NCI-H526 (cell line): Measurements from ENCODE around the gene TM7SF2.

Experiments used
- DNase-seq, 2 experiments: peaks; one replicate each; lab custom pipeline; 2025; lab: John Stamatoyannopoulos, UW

The TM7SF2 gene

GRCh38 chr11:65090628-65091027 lies 21.0 kb upstream of the TM7SF2 start:
- no peak for DNase-seq

- no peak for DNase-seq
Measured at GRCh38 chr11:65095427-65095826, 16.2 kb upstream of the TM7SF2 start.

GRCh38 chr11:65095974-65096806 lies 15.5 kb upstream of the TM7SF2 start, which contains the start of gene VPS51:
Gene VPS51 (plus strand): TSS chr11:65096214. CDS start chr11:65096251, 37 bp downstream.
- DNase-seq, result peak; percentile 90 to 95

- DNase-seq, result no peak
Measured at GRCh38 chr11:65096926-65097325, 14.7 kb upstream of the TM7SF2 start.

- DNase-seq, result no peak
Measured at GRCh38 chr11:65100674-65101350, 10.9 kb upstream of the TM7SF2 start.

- no peak for DNase-seq
Measured at GRCh38 chr11:65102142-65103095, 9.3 kb upstream of the TM7SF2 start.

GRCh38 chr11:65103476-65103875 lies 8.2 kb upstream of the TM7SF2 start:
- DNase-seq, result no peak

GRCh38 chr11:65104628-65105027 lies 7.0 kb upstream of the TM7SF2 start:
- DNase-seq, result no peak

GRCh38 chr11:65107078-65107477 lies 4.6 kb upstream of the TM7SF2 start:
- DNase-seq, result no peak

GRCh38 chr11:65107751-65108468 lies 3.8 kb upstream of the TM7SF2 start:
- no peak for DNase-seq

- no peak for DNase-seq
Measured at GRCh38 chr11:65108469-65109123, 3.1 kb upstream of the TM7SF2 start.

- DNase-seq, result no peak
Measured at GRCh38 chr11:65109231-65110198, 2.2 kb upstream of the TM7SF2 start.

GRCh38 chr11:65110354-65110861 lies 1.3 kb upstream of the TM7SF2 start:
- peak; percentile 73 to 92 for DNase-seq

GRCh38 chr11:65111159-65111743 lies 421 bp upstream of the TM7SF2 start:
- DNase-seq, result no peak

GRCh38 chr11:65112546-65113360 lies 1.1 kb downstream of the TM7SF2 start:
- peak in 1 of 2 experiments; percentile 85 for DNase-seq

GRCh38 chr11:65113361-65113756 lies 1.7 kb downstream of the TM7SF2 start:
- DNase-seq, result peak in 1 of 2 experiments; percentile 55

GRCh38 chr11:65113839-65114238 lies 2.2 kb downstream of the TM7SF2 start:
- DNase-seq, result no peak

- no peak for DNase-seq
Measured at GRCh38 chr11:65114538-65115171, 3.0 kb downstream of the TM7SF2 start.
